Keratinocyte (primary cell): Measurements from ENCODE around the gene H19.

Experiments
- CTCF ChIP-seq, 3 experiments: IDR thresholded peaks in 1 of 3; conservative IDR thresholded peaks in 1 of 3; optimal IDR thresholded peaks in 1 of 3; 2 replicates in 2 of 3; 3 replicates in 1 of 3; pipeline versions ENCODE3 to v1.5.1; 2011; ENCODE audit warnings: low read length in 3 of 3, mild to moderate bottlenecking in 3 of 3, moderate library complexity in 2 of 3, control low read depth in 1 of 3, inconsistent platforms in 1 of 3; ENCODE audit not compliant: insufficient read depth in 2 of 3; ENCODE audit errors: extremely low read depth in 1 of 3
- EZH2 ChIP-seq: IDR thresholded peaks from one replicate; pipeline ENCODE4 v1.6.1; 2012; ENCODE audit warnings: inconsistent platforms, mild to moderate bottlenecking, low read length, moderate library complexity

GRCh38 chr11:1994121-1994520 lies 3.5 kb downstream of the H19 start:
- no peak for TF ChIP-seq EZH2
- TF ChIP-seq CTCF (optimal IDR thresholded peaks at IDR 0.05 in 1 of 3, IDR thresholded peaks at IDR 0.05 in 1 of 3, conservative IDR thresholded peaks at IDR 0.05 in 1 of 3; ENCODE audit: extremely low read depth in 1 of 3, insufficient read depth in 2 of 3, low read length in 3 of 3), result no peak
